Activated T-helper 1 cell treated with Interleukin-2 at 50 U/mL for 16 hours (primary cell): Measurements from ENCODE around the gene MYT1.

Source experiments
- DNase-seq: peaks from one replicate; pipeline ENCODE4 v3.0.0-alpha.2; 2020; ENCODE audit warnings: low read depth

Gene MYT1

GRCh38 chr20:64247970-64248841 lies 84.0 kb downstream of the MYT1 start:
- DNase-seq: no peak

DNA sequence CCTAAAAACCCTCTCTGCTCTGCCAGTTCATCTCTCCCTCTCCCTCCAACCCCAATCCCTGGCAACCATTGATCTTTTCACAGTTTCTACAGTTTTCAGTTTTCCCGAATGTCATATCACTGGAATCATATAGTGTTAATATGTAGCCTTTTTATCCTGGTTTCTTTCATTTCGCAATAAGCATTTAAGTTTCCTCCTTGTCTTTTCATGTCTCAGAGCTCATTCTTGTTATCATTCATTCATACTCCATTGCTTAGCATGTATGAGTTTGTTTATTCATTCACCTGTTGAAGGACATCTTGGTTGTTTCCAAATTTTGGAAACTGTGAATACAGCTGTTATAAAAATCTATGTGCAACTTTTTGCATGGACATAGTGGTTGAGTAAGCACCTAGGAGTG lies 85.8 kb downstream of the MYT1 start:
- DNase-seq: no peak

GRCh38 chr20:64253000-64253383 lies 88.7 kb downstream of the MYT1 start:
- no peak for DNase-seq

DNA sequence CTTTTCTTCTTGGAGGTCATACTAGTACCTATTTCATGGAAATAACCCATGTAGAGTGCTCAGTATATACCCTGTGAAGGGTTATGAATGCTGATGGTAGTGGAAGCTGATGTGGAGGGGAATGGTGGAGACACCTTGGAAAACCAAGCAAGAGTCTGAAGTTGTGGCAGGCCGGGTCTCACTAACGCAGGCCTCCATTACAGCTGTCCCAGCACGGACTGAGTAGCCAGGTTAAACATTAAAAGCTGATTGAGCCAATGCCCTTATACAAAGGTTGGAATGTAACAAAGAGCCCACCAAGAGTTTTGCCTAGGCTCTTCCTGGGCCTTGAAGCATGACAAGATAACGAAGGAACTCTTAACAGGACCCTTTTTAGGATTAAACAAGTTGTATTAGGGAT lies 89.2 kb downstream of the MYT1 start:
- DNase-seq: no peak

DNA sequence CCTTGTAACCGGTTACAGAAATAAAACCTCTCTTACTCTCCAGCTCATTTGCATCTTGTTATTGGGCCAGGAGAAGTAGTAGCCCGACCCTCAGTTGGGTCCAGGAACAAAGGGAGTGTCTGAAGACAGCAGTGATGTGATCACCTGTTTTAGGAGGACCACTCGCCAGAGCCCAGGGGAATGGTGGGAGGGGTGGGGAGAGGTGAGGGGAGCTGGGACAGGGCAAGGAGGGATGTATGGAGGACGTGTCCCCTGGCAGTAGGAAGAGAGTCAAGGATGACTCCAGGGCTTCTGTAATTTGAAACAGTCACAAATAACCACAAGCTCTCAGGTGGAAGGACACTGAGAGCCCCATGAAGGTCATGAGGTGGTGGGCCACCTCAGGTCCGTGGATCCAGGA lies 89.9 kb downstream of the MYT1 start:
- DNase-seq: no peak

- no peak for DNase-seq
Observed at GRCh38 chr20:64254571-64255360, 90.5 kb downstream of the MYT1 start.

- DNase-seq: peak; percentile 82
Observed at GRCh38 chr20:64255361-64256281, 91.4 kb downstream of the MYT1 start, which contains the start of gene PCMTD2. Gene PCMTD2, plus strand, starts transcription at chr20:64255748. Its CDS starts 4,218 bp downstream, at chr20:64259966.

GRCh38 chr20:64256282-64256935 lies 92.2 kb downstream of the MYT1 start:
- no peak for DNase-seq

DNA sequence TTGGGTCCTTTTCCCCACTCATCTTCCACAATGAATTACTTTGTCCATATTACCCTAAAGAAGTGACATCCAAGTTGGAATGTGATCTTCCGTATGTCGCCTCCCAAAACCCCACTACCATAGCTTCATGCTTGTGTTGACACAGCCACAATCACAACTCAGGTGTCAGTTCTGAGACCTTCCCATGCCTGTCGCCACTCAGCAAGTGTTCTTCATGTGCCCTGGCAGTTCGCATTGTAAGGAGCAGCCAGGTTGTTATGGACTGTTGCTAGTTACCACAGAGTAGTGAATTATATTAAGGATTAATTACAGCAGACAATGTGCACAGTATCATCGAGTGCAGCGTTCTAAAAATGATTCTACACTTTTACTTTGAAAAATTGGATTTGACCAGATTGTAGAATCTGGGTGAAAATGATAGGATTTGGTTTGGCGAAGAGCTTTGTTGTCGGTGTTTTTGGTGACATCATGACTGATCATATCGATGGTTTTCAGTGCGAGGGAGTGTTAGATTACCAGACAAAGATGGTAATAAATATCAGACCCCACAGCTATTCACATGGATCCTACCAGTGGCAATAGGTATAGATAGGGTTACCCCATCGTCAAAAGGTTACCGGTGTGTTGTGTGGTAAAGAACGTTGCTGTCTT lies 93.0 kb downstream of the MYT1 start:
- DNase-seq: no peak

- DNase-seq: no peak
Observed at GRCh38 chr20:64258071-64258823, 94.0 kb downstream of the MYT1 start.

- DNase-seq: no peak
Observed at GRCh38 chr20:64260239-64260638, 96.0 kb downstream of the MYT1 start.

- no peak for DNase-seq
Observed at GRCh38 chr20:64261138-64261537, 96.9 kb downstream of the MYT1 start.

DNA sequence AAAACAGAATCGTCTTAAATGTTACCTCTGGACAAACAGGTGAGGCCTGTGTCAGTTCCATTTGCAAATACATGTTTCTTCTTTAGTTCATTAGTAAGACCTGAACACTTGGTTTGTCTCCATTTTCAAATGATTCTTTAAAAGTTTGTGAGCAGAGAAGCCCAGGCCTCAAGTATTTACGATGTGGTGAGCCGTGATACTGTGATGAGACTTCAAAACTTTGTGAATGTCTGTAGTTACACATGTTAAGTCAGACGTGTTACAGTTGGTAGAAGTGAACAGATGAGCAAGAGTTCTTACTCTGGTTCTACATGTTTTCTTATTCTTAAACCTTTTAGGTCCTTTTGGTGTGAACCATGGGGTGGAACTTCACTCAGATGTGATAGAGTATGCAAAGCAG lies 99.8 kb downstream of the MYT1 start:
- DNase-seq: no peak

DNA sequence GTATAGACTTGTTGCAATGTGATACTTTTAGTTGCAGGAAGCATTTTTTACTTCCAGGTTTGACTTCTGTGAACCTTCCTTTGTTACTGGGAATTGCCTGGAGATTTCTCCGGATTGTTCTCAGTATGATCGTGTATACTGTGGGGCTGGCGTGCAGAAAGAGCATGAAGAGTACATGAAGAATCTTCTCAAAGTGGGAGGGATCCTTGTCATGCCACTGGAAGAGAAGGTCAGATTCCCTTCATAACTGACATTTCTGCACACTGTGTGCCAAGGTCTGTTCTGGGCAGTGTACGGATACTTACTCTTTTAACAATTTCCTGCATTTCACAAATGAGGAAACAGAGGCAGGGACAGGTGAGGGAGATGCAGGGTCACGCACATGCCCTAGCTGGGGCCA lies 100.9 kb downstream of the MYT1 start:
- DNase-seq: no peak

GRCh38 chr20:64266988-64267387 lies 102.7 kb downstream of the MYT1 start:
- DNase-seq: no peak

DNA sequence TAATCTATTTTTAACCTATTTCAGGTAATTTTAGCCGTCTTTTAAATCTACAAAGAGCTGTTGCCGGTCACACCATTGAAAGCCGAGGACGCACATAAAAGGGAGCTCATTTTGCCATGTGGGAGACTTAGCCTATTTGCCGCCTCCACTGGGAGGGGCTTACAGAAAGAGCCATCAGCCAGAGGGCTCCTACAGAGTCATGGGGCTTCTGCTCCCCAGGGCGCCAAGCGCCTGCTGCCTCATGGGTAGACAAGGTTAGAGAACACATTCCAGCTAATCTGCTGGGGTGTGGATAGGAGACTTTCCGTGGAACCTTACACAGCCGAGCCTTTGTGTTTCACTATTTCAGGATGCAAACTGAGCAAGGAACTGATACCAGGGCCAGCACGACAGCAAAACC lies 103.9 kb downstream of the MYT1 start:
- no peak for DNase-seq

- no peak for DNase-seq
Observed at GRCh38 chr20:64269604-64270411, 105.6 kb downstream of the MYT1 start.

- DNase-seq: no peak
Observed at GRCh38 chr20:64271636-64272035, 107.4 kb downstream of the MYT1 start.

- no peak for DNase-seq
Observed at GRCh38 chr20:64273109-64273508, 108.9 kb downstream of the MYT1 start.
